ENCODE data around the gene ABI1. TPM values are rescaled to one million over a fixed set of nuclear protein-coding genes. Genes with fewer than 3 reads are reported as not detected.

Gene ABI1
- total and polyA plus RNA-seq, 2 of the 13 experiments (the other 11 are each of a cell fraction or from before 2014, with no cell fraction given) = 20.9 to 22.9 TPM

- TF ChIP-seq, protein P1, sequence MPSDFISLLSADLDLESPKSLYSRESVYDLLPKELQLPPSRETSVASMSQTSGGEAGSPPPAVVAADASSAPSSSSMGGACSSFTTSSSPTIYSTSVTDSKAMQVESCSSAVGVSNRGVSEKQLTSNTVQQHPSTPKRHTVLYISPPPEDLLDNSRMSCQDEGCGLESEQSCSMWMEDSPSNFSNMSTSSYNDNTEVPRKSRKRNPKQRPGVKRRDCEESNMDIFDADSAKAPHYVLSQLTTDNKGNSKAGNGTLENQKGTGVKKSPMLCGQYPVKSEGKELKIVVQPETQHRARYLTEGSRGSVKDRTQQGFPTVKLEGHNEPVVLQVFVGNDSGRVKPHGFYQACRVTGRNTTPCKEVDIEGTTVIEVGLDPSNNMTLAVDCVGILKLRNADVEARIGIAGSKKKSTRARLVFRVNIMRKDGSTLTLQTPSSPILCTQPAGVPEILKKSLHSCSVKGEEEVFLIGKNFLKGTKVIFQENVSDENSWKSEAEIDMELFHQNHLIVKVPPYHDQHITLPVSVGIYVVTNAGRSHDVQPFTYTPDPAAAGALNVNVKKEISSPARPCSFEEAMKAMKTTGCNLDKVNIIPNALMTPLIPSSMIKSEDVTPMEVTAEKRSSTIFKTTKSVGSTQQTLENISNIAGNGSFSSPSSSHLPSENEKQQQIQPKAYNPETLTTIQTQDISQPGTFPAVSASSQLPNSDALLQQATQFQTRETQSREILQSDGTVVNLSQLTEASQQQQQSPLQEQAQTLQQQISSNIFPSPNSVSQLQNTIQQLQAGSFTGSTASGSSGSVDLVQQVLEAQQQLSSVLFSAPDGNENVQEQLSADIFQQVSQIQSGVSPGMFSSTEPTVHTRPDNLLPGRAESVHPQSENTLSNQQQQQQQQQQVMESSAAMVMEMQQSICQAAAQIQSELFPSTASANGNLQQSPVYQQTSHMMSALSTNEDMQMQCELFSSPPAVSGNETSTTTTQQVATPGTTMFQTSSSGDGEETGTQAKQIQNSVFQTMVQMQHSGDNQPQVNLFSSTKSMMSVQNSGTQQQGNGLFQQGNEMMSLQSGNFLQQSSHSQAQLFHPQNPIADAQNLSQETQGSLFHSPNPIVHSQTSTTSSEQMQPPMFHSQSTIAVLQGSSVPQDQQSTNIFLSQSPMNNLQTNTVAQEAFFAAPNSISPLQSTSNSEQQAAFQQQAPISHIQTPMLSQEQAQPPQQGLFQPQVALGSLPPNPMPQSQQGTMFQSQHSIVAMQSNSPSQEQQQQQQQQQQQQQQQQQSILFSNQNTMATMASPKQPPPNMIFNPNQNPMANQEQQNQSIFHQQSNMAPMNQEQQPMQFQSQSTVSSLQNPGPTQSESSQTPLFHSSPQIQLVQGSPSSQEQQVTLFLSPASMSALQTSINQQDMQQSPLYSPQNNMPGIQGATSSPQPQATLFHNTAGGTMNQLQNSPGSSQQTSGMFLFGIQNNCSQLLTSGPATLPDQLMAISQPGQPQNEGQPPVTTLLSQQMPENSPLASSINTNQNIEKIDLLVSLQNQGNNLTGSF (CRISPR knock-in tag; IDR thresholded peaks at IDR 0.05) = no peak
- no peak for TF ChIP-seq RBFOX2 (IDR thresholded peaks at IDR 0.05; ENCODE audit: low read depth, low read length)
- TF ChIP-seq FIP1L1 (IDR thresholded peaks at IDR 0.05; ENCODE audit: borderline replicate concordance, insufficient read depth, low read depth, low read length) = no peak
- TF ChIP-seq, protein P2, sequence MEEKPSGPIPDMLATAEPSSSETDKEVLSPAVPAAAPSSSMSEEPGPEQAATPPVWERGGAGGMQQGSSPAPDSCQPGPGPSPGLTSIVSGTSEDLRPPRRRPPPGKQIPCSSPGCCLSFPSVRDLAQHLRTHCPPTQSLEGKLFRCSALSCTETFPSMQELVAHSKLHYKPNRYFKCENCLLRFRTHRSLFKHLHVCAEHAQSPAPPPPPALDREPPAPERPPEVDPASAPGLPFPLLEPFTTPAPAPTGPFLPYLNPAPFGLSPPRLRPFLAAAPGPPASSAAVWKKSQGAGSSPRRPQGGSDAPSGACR (CRISPR knock-in tag; IDR thresholded peaks at IDR 0.05) = peak; percentile 87; the same call in 1 of the 2 replicates
- TF ChIP-seq HMG20A (CRISPR knock-in tag; IDR thresholded peaks at IDR 0.05; ENCODE audit: borderline replicate concordance) = peak; percentile 74; the same call in 1 of the 2 replicates
- TF ChIP-seq ZNF124 (CRISPR knock-in tag; IDR thresholded peaks at IDR 0.05) = no peak; the same call in 1 of the 2 replicates
- TF ChIP-seq PAWR (CRISPR knock-in tag; IDR thresholded peaks at IDR 0.05; ENCODE audit: borderline replicate concordance) = no peak
- TF ChIP-seq ZNF740 (CRISPR knock-in tag; IDR thresholded peaks at IDR 0.05) = no peak
- TF ChIP-seq, protein P3, sequence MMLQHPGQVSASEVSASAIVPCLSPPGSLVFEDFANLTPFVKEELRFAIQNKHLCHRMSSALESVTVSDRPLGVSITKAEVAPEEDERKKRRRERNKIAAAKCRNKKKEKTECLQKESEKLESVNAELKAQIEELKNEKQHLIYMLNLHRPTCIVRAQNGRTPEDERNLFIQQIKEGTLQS (CRISPR knock-in tag; IDR thresholded peaks at IDR 0.05) = no peak
- no peak for TF ChIP-seq GABPA (IDR thresholded peaks at IDR 0.05; ENCODE audit: low read depth, low read length)
- peak; percentile 17; the same call in 1 of the 2 replicates for TF ChIP-seq GABPA (CRISPR knock-in tag; IDR thresholded peaks at IDR 0.05; ENCODE audit: low read depth)
- no peak for TF ChIP-seq ATRX (CRISPR knock-in tag; IDR thresholded peaks at IDR 0.05; ENCODE audit: borderline replicate concordance)
- TF ChIP-seq, protein P4, sequence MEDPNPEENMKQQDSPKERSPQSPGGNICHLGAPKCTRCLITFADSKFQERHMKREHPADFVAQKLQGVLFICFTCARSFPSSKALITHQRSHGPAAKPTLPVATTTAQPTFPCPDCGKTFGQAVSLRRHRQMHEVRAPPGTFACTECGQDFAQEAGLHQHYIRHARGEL (CRISPR knock-in tag; IDR thresholded peaks at IDR 0.05) = no peak
- TF ChIP-seq HOXA3 (CRISPR knock-in tag; IDR thresholded peaks at IDR 0.05) = peak; percentile 77
- TF ChIP-seq BRCA1 (CRISPR knock-in tag; IDR thresholded peaks at IDR 0.05) = no peak
- peak; percentile 81; the same call in 1 of the 2 replicates for TF ChIP-seq TARDBP (CRISPR knock-in tag; IDR thresholded peaks at IDR 0.05)
- 0 out of 2 replicates have a peak, but pooled peaks have one; percentile 14 for TF ChIP-seq ZNF652 (CRISPR knock-in tag; IDR thresholded peaks at IDR 0.05; ENCODE audit: borderline replicate concordance, low read depth)
- TF ChIP-seq DPF2 (CRISPR knock-in tag; IDR thresholded peaks at IDR 0.05; ENCODE audit: borderline replicate concordance, low read depth) = peak; percentile 68; the same call in 1 of the 2 replicates
- no peak for TF ChIP-seq TRAFD1 (CRISPR knock-in tag; IDR thresholded peaks at IDR 0.05; ENCODE audit: borderline replicate concordance)
- peak; percentile 93 for TF ChIP-seq HDAC2 (CRISPR knock-in tag; IDR thresholded peaks at IDR 0.05)
- no peak for TF ChIP-seq REL (CRISPR knock-in tag; conservative IDR thresholded peaks at IDR 0.05)
Measured at GRCh38 chr10:26733750-26734568, 126.8 kb downstream of the ABI1 start (continued).
